Measurements from ENCODE around the gene CEBPA. TPM values are rescaled to one million over a fixed set of nuclear protein-coding genes. Genes with fewer than 3 reads are reported as not detected.

Gene CEBPA
- polyA plus RNA-seq, 1 experiment, result 0.06 TPM

DNA sequence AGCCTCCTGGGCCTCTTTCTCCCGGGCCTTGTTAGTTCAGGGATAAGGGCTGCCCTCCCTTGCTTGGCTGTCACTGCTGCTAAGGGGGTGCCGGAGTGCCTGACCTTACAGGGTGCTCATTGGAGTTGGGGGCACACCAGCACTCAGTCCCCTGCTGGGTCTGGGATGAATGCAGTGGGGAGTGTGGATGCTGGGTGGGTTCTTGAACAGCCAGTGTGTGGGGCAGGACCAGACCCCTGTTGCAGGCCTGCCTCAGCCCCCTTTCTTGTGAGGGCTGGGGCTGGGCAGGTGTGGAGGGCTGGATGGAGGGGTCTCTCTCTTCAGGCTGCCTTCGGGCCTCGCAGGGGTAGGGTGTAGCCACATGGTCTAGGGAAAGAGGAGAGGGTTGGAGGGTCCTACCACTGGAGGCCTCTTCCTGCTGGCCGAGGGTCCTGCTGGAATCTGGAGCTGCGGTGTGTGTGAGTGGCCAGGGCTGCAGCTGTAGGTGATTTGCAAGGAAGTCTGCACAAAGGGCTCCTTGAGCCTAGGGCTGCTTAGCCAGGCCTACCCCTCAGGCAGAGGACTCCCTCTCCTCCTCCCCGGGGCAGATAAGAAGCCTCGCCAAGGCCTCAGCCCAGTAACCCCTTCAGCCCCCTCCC is 3.2 kb downstream of the CEBPA start:
- POLR2A ChIA-PET, result no interaction called here
- H3K9me3 ChIP-seq (ENCODE audit: control insufficient read depth, insufficient read depth, low read length), result peaks cover 7% of the 10 kb centered on the region; the same call in 1 of the 2 replicates
- no peak overlapping the region for H3K27ac ChIP-seq (ENCODE audit: low read depth, low read length)
- H3K27me3 ChIP-seq (ENCODE audit: control insufficient read depth, insufficient read depth, low read length), result peaks cover 54% of the 10 kb centered on the region
- no peak overlapping the region for H3K4me3 ChIP-seq (ENCODE audit: low read depth, low read length)
- TF ChIP-seq, protein P1, sequence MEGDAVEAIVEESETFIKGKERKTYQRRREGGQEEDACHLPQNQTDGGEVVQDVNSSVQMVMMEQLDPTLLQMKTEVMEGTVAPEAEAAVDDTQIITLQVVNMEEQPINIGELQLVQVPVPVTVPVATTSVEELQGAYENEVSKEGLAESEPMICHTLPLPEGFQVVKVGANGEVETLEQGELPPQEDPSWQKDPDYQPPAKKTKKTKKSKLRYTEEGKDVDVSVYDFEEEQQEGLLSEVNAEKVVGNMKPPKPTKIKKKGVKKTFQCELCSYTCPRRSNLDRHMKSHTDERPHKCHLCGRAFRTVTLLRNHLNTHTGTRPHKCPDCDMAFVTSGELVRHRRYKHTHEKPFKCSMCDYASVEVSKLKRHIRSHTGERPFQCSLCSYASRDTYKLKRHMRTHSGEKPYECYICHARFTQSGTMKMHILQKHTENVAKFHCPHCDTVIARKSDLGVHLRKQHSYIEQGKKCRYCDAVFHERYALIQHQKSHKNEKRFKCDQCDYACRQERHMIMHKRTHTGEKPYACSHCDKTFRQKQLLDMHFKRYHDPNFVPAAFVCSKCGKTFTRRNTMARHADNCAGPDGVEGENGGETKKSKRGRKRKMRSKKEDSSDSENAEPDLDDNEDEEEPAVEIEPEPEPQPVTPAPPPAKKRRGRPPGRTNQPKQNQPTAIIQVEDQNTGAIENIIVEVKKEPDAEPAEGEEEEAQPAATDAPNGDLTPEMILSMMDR (IDR thresholded peaks at IDR 0.05; ENCODE audit: low read depth, low read length), result no peak
- no peak for DNase-seq (ENCODE audit: low read depth, low spot score)
- CTCF ChIA-PET, result interaction anchor here (0.6 to 1.0 kb wide), 2 partner anchors 59 to 63 kb away, joined by 4 read pairs; no protein-coding TSS in a partner anchor

DNA sequence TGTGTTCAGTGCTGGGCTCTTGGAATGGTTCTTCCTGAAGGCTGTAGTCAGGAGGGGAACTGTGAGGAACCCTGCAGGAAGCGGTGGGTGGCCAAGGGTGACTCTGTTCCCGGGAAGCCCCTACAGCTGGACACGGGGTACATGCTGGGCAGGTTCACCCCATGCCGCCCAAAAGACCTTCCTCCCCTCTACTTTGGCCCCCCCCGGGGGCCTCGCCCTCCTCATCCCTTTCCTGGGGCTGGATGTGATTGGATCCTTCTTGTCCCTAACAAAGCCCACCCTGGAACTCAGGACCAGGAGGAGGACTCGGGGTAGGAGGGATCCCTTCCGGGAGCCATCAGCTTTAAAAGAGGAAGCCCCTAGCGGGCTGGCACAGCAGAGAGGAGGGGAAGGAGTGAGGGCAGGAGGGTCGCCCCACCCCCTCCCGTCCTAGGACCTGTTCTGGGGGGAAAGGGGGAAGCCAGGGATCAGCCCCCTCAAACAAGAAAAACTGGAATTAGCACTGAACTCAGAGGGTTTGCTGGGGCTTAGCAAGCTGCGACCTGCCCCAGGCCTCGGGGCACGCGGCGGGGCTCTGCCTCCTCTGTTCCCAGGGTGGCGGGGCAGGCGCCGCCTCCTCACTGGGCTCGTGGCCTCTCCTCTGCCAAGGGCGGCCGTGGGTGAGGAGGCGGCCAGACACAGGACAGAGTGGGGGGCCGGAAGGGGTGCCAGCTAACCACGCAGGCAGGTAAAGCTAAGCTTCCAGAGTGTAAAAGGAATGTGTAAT is 4.0 kb downstream of the CEBPA start:
- Histone ChIP-seq H3K4me3 (ENCODE audit: low read depth, low read length) (no peak overlapping the region), H3K9me3 (ENCODE audit: control insufficient read depth, insufficient read depth, low read length) (peaks cover 2% of the 10 kb centered on the region; the same call in 1 of the 2 replicates), H3K27me3 (ENCODE audit: control insufficient read depth, insufficient read depth, low read length) (peaks cover 47% of the 10 kb centered on the region), H3K27ac (ENCODE audit: low read depth, low read length) (no peak overlapping the region)
- no peak for DNase-seq (ENCODE audit: low read depth, low spot score)
- ChIA-PET POLR2A (interaction anchor here (0.6 kb wide), 1 partner anchor 135 kb away, joined by 3 read pairs; no protein-coding TSS in a partner anchor), CTCF (no interaction called here)
- TF ChIP-seq, protein P1 (IDR thresholded peaks at IDR 0.05; ENCODE audit: low read depth, low read length), result no peak

DNA sequence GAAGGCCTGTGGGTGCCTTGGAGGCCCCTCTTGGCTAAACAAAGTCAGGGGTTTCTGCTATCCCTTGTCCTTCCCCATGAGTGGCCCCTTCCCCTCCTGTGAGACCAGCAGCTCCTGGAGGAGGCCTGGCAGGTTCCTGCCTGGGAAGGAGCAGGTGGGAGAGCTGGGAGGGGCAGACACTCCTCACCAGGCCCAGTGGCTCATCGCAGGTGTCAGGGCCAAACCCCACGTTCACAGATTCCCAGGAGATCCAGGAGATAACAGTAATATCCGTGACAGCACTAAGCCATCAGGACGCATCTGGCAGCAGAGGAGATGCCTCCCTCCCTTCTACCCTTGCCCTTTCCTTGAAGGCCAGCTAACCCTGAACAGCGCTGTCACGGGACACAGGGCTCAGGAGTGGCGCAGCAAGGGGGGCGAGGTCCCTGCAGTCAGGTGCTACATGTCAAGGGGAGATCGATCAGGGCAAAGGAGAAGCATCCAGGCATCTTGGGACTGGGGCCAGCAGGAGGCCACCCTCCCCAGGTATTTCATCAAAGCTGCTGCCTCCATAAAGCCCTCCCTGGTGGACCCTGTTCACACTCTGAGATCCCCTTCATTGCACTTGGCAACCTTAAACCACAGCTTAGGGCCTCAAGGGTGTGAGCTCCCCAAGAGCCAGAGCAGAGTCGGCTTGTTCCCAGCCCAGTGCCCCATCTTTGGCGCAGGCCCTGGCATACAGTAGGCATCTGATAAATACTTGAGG is 4.8 kb downstream of the CEBPA start:
- Histone ChIP-seq H3K9me3 (ENCODE audit: control insufficient read depth, insufficient read depth, low read length) (no peaks in the 10 kb centered on the region; the same call in 1 of the 2 replicates), H3K27me3 (ENCODE audit: control insufficient read depth, insufficient read depth, low read length) (peaks cover 44% of the 10 kb centered on the region), H3K4me3 (ENCODE audit: low read depth, low read length) (no peak overlapping the region), H3K27ac (ENCODE audit: low read depth, low read length) (no peak overlapping the region)
- TF ChIP-seq, protein P1 (IDR thresholded peaks at IDR 0.05; ENCODE audit: low read depth, low read length), result no peak
- ChIA-PET CTCF (no interaction called here), POLR2A (interaction anchor here (0.6 kb wide), 1 partner anchor 134 kb away, joined by 3 read pairs; no protein-coding TSS in a partner anchor)
- no peak for DNase-seq (ENCODE audit: low read depth, low spot score)

DNA sequence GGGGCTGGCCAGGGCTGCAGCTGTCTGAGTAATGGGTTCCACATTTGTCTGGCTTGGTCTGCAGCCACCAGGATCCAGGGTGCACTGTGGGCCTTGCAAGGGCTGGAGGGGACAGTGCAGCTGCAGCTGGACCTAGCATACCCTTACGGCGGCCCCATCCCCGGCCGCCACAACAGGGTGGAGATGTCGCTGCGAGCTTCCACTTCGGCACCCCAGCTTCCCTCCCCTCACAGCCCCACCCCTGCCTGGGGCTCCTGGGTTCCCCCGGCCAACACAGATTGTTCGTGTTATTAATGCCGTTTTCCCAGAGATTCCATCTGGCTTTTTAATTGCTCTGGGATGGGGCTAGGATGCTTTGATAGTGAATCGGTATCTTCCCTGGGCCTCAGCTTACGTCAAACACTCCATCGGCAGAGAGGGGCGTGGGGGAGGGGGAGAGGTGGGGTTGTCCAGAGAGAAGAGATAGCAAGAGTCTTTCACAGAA is 5.8 kb downstream of the CEBPA start:
- peaks cover 44% of the 10 kb centered on the region for H3K27me3 ChIP-seq (ENCODE audit: control insufficient read depth, insufficient read depth, low read length)
- DNase-seq (ENCODE audit: low read depth, low spot score), result no peak
- H3K27ac ChIP-seq (ENCODE audit: low read depth, low read length), result no peak overlapping the region
- CTCF ChIA-PET, result no interaction called here
- TF ChIP-seq, protein P1 (IDR thresholded peaks at IDR 0.05; ENCODE audit: low read depth, low read length), result no peak
- POLR2A ChIA-PET, result no interaction called here
- no peak overlapping the region for H3K4me3 ChIP-seq (ENCODE audit: low read depth, low read length)
- no peaks in the 10 kb centered on the region; the same call in 1 of the 2 replicates for H3K9me3 ChIP-seq (ENCODE audit: control insufficient read depth, insufficient read depth, low read length)

Measured in AG04450 (cell line).